Panc1 (cell line): Measurements from ENCODE around the gene EYS. TPM values are rescaled to one million over a fixed set of nuclear protein-coding genes. Genes with fewer than 3 reads are reported as not detected.

ENCODE experiments used
- ATAC-seq: fragments of 200-7000 bp; cut with Tn5 transposase; 2 replicates; pipeline ENCODE4 v1.9.1; 2020; ENCODE audit warnings: mild to moderate bottlenecking, moderate library complexity
- BruUV-seq: library from RNA; stranded (reverse); fragments of 400-500 nt; replicated peaks from 2 replicates; lab custom pipeline; 2021; lab: Mats Ljungman, UMichigan
- CTCF ChIA-PET: fragments of 300-600 bp; sonication (Branson Sonifier 250); formaldehyde crosslinking; loops from one replicate; lab custom pipeline; 2022; ENCODE audit warnings: antibody characterized with exemption; lab: Charles Lee
- POLR2A ChIA-PET: fragments of 300-600 bp; sonication (Branson Sonifier 250); formaldehyde crosslinking; loops from one replicate; lab custom pipeline; 2022; ENCODE audit warnings: antibody characterized with exemption; lab: Charles Lee
- DNase-seq: peaks from one replicate; pipeline ENCODE4 v3.0.0-alpha.2; 2010; ENCODE audit warnings: low read depth, low spot score
- H3K27ac ChIP-seq: 2 replicates; pipeline ENCODE4 v1.5.1; 2011; ENCODE audit warnings: mild to moderate bottlenecking, low read length, inconsistent platforms
- H3K27me3 ChIP-seq: fragments of 200-500 bp; sonication (Bioruptor generic); 2 replicates; pipeline ENCODE4 v1.6.0; 2014; ENCODE audit warnings: low read length, inconsistent platforms; ENCODE audit not compliant: control insufficient read depth, insufficient read depth
- H3K36me3 ChIP-seq: fragments of 200-500 bp; sonication (Bioruptor generic); 2 replicates; pipeline ENCODE4 v1.5.1; 2014; ENCODE audit warnings: inconsistent platforms, mild to moderate bottlenecking, low read length, moderate library complexity; ENCODE audit not compliant: control insufficient read depth, insufficient read depth
- H3K4me1 ChIP-seq: 2 replicates; pipeline ENCODE4 v1.5.1; 2011; ENCODE audit warnings: inconsistent platforms, mild to moderate bottlenecking, low read length, moderate library complexity; ENCODE audit not compliant: control insufficient read depth, insufficient read depth
- H3K4me3 ChIP-seq, 2 experiments: 2 replicates each; pipeline ENCODE4 v1.5.1; 2011 to 2012; ENCODE audit warnings: low read depth in 2 of 2, low read length in 2 of 2, mild to moderate bottlenecking in 2 of 2, inconsistent platforms in 1 of 2, moderate library complexity in 1 of 2
- H3K9me3 ChIP-seq: fragments of 200-500 bp; sonication (Bioruptor generic); 2 replicates; pipeline ENCODE4 v1.5.1; 2014; ENCODE audit warnings: low read depth, mild to moderate bottlenecking, inconsistent platforms, low read length, moderate library complexity; ENCODE audit not compliant: control insufficient read depth, insufficient read depth
- POLR2AphosphoS5 ChIP-seq: IDR thresholded peaks from 2 replicates; pipeline ENCODE4 v1.6.1; 2012; ENCODE audit warnings: mild to moderate bottlenecking, low read depth, low read length, moderate library complexity
- SIN3A ChIP-seq: IDR thresholded peaks from 2 replicates; pipeline ENCODE4 v1.6.1; 2012; ENCODE audit warnings: low read depth, mild to moderate bottlenecking, low read length, moderate library complexity, borderline replicate concordance; ENCODE audit not compliant: insufficient read depth
- TCF7L2 ChIP-seq: IDR thresholded peaks from 2 replicates; pipeline ENCODE4 v1.6.1; 2011; ENCODE audit warnings: mild to moderate bottlenecking, low read depth, low read length, inconsistent platforms
- in situ Hi-C: cut with HindIII; loops from 2 replicates; pipeline ENCODE4 v1.10.0; 2016; ENCODE audit warnings: low sequenced_read_pairs, low pct_unique_long_range_greater_than_20kb
- intact Hi-C: fragments of 100-400 bp; cut with micrococcal nuclease; formaldehyde crosslinking; loops from one replicate; pipeline ENCODE4 v1.10.0; 2022; ENCODE audit not compliant: unreplicated experiment
- total RNA-seq: library from RNA; stranded (reverse); gene quantifications from one replicate; pipeline ENCODE4 v1.2.1, GENCODE V29; 2021; ENCODE audit not compliant: unreplicated experiment
- TF ChIP-seq, protein P1 (sequence below): fragments of 450-650 bp; IDR thresholded peaks from 2 replicates; pipeline ENCODE4 v1.5.1; 2017; ENCODE audit warnings: mild to moderate bottlenecking
- TF ChIP-seq, protein P2 (sequence below), 2 experiments: IDR thresholded peaks; 2 replicates each; pipeline ENCODE4 v1.6.1; 2011 to 2012; ENCODE audit warnings: low read depth in 2 of 2, control low read depth in 1 of 2, low read length in 1 of 2, mild to moderate bottlenecking in 1 of 2, moderate library complexity in 1 of 2; ENCODE audit not compliant: insufficient read depth in 1 of 2

Gene EYS
- total RNA-seq, 1 experiment from 2014 or later, result not detected

DNA sequence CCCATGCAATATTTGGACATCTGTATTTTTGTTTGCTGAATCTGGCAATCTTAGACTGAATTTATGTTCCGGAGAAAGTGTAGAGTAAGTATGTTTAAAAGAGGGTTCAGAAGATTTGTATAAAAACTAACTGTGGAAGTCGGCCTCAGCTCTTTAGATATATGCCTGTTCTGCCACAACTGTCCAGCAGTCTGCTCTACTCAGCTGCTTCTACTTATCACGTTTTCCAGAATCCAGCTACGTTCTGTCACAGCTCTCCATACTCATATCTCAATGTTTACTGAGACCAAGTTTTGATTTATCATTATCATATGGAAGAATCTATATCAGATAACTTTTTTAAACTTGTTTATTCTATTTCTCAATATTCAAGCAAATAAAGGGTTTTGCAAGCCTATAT is 721.3 kb downstream of the EYS start:
- in situ Hi-C loops, result no loop called here
- TF ChIP-seq, protein P1, sequence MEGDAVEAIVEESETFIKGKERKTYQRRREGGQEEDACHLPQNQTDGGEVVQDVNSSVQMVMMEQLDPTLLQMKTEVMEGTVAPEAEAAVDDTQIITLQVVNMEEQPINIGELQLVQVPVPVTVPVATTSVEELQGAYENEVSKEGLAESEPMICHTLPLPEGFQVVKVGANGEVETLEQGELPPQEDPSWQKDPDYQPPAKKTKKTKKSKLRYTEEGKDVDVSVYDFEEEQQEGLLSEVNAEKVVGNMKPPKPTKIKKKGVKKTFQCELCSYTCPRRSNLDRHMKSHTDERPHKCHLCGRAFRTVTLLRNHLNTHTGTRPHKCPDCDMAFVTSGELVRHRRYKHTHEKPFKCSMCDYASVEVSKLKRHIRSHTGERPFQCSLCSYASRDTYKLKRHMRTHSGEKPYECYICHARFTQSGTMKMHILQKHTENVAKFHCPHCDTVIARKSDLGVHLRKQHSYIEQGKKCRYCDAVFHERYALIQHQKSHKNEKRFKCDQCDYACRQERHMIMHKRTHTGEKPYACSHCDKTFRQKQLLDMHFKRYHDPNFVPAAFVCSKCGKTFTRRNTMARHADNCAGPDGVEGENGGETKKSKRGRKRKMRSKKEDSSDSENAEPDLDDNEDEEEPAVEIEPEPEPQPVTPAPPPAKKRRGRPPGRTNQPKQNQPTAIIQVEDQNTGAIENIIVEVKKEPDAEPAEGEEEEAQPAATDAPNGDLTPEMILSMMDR, result no peak; the same call in 1 of the 2 replicates
- TF ChIP-seq POLR2AphosphoS5 (no peak), TCF7L2 (no peak), SIN3A (no peak)
- TF ChIP-seq, protein P2, sequence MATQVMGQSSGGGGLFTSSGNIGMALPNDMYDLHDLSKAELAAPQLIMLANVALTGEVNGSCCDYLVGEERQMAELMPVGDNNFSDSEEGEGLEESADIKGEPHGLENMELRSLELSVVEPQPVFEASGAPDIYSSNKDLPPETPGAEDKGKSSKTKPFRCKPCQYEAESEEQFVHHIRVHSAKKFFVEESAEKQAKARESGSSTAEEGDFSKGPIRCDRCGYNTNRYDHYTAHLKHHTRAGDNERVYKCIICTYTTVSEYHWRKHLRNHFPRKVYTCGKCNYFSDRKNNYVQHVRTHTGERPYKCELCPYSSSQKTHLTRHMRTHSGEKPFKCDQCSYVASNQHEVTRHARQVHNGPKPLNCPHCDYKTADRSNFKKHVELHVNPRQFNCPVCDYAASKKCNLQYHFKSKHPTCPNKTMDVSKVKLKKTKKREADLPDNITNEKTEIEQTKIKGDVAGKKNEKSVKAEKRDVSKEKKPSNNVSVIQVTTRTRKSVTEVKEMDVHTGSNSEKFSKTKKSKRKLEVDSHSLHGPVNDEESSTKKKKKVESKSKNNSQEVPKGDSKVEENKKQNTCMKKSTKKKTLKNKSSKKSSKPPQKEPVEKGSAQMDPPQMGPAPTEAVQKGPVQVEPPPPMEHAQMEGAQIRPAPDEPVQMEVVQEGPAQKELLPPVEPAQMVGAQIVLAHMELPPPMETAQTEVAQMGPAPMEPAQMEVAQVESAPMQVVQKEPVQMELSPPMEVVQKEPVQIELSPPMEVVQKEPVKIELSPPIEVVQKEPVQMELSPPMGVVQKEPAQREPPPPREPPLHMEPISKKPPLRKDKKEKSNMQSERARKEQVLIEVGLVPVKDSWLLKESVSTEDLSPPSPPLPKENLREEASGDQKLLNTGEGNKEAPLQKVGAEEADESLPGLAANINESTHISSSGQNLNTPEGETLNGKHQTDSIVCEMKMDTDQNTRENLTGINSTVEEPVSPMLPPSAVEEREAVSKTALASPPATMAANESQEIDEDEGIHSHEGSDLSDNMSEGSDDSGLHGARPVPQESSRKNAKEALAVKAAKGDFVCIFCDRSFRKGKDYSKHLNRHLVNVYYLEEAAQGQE (IDR thresholded peaks at IDR 0.05; ENCODE audit: insufficient read depth in 1 of 2, low read depth in 2 of 2, low read length in 1 of 2), result no peak
- H3K27me3 ChIP-seq, result no peaks in the 10 kb centered on the region
- no peaks in the 10 kb centered on the region for H3K4me1 ChIP-seq
- POLR2A ChIA-PET, result no interaction called here
- no TSS peak for BruUV-seq
- no peaks in the 10 kb centered on the region for H3K36me3 ChIP-seq
- H3K4me3 ChIP-seq, result no peak overlapping the region
- no peak for DNase-seq
- H3K27ac ChIP-seq, result no peak overlapping the region
- no peaks in the 10 kb centered on the region for H3K9me3 ChIP-seq
- CTCF ChIA-PET, result no interaction called here
- no peak for ATAC-seq
- intact Hi-C loops, result no loop called here

DNA sequence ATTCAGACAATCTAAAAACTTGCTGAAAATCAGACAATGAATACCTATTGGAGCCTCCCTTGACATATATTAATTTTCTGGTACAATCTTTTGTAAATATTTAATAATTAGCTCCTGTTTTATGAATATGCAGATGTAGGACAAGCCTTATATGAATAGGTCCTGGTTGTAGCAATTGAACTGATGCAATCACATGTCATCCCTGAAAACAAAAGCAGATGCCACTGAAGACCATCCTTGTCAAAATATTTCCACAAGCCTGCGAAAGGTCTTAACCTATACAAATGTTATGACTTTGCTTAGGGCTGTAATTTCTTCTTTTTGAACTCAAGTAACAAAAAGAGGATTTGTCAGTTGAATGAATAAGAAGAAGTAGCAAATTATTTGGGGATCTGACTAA is 722.1 kb downstream of the EYS start:
- H3K4me1 ChIP-seq, result no peaks in the 10 kb centered on the region
- H3K4me3 ChIP-seq, result no peak overlapping the region
- H3K9me3 ChIP-seq, result no peaks in the 10 kb centered on the region
- intact Hi-C loops, result no loop called here
- TF ChIP-seq SIN3A, result no peak
- TF ChIP-seq TCF7L2, result no peak
- TF ChIP-seq, protein P1, result no peak
- TF ChIP-seq, protein P2 (IDR thresholded peaks at IDR 0.05; ENCODE audit: insufficient read depth in 1 of 2, low read depth in 2 of 2, low read length in 1 of 2), result no peak
- TF ChIP-seq POLR2AphosphoS5, result no peak
- no peak overlapping the region for H3K27ac ChIP-seq
- no peak for DNase-seq
- in situ Hi-C loops, result no loop called here
- BruUV-seq, result no TSS peak
- no peak for ATAC-seq
- H3K27me3 ChIP-seq, result no peaks in the 10 kb centered on the region
- POLR2A ChIA-PET, result interaction anchor here (0.5 kb wide), 1 partner anchor 1070 kb away, joined by 3 read pairs; no protein-coding TSS in a partner anchor
- H3K36me3 ChIP-seq, result no peaks in the 10 kb centered on the region
- CTCF ChIA-PET, result no interaction called here
